Endothelial cell (in vitro differentiated cells): Measurements from ENCODE around the gene SIRT7. TPM values are rescaled to one million over a fixed set of nuclear protein-coding genes. Genes with fewer than 3 reads are reported as not detected.
"Not testable (repeated sequence)": the region's sequence is repeated elsewhere in the genome, so short reads cannot be mapped to it uniquely, and the experiment has no call there.

ENCODE experiments used
- DNase-seq: peaks from one replicate; pipeline ENCODE4 v3.0.0; 2021; ENCODE audit warnings: low spot score
- H3K27ac Mint-ChIP-seq: one replicate; pipeline ENCODE4 v1.8.0; 2021; ENCODE audit warnings: mixed read lengths, inconsistent platforms; ENCODE audit not compliant: unreplicated experiment
- H3K27me3 Mint-ChIP-seq: one replicate; pipeline ENCODE4 v1.8.0; 2021; ENCODE audit warnings: mild to moderate bottlenecking, moderate library complexity, mixed read lengths, inconsistent platforms; ENCODE audit not compliant: unreplicated experiment
- H3K36me3 Mint-ChIP-seq: one replicate; pipeline ENCODE4 v1.8.0; 2021; ENCODE audit warnings: mild to moderate bottlenecking, low read depth, mixed read lengths, inconsistent platforms; ENCODE audit not compliant: unreplicated experiment
- H3K4me1 Mint-ChIP-seq: one replicate; pipeline ENCODE4 v1.8.0; 2021; ENCODE audit warnings: mild to moderate bottlenecking, mixed read lengths, inconsistent platforms; ENCODE audit not compliant: unreplicated experiment
- H3K4me3 Mint-ChIP-seq: one replicate; pipeline ENCODE4 v1.8.0; 2021; ENCODE audit warnings: mild to moderate bottlenecking, mixed read lengths, inconsistent platforms; ENCODE audit not compliant: unreplicated experiment
- H3K9me3 Mint-ChIP-seq: one replicate; pipeline ENCODE4 v1.8.0; 2021; ENCODE audit warnings: mixed read lengths, inconsistent platforms; ENCODE audit not compliant: unreplicated experiment
- total RNA-seq: library from RNA; stranded (reverse); fragmentation: NEBNext Ultra II Directional; extraction: Animal tissue kit (Norgen Biotek cat#: 25700); gene quantifications from one replicate; pipeline ENCODE4 v1.2.1, GENCODE V29; 2021; ENCODE audit not compliant: unreplicated experiment
- TF ChIP-seq, protein P1 (sequence below): fragments of 200-600 bp; sonication (generic); IDR thresholded peaks from one replicate; pipeline ENCODE4 v1.5.0; 2021; ENCODE audit warnings: antibody characterized with exemption; ENCODE audit not compliant: unreplicated experiment

Gene SIRT7
- total RNA-seq, 1 donor from 2014 or later: 14.4 TPM

DNA sequence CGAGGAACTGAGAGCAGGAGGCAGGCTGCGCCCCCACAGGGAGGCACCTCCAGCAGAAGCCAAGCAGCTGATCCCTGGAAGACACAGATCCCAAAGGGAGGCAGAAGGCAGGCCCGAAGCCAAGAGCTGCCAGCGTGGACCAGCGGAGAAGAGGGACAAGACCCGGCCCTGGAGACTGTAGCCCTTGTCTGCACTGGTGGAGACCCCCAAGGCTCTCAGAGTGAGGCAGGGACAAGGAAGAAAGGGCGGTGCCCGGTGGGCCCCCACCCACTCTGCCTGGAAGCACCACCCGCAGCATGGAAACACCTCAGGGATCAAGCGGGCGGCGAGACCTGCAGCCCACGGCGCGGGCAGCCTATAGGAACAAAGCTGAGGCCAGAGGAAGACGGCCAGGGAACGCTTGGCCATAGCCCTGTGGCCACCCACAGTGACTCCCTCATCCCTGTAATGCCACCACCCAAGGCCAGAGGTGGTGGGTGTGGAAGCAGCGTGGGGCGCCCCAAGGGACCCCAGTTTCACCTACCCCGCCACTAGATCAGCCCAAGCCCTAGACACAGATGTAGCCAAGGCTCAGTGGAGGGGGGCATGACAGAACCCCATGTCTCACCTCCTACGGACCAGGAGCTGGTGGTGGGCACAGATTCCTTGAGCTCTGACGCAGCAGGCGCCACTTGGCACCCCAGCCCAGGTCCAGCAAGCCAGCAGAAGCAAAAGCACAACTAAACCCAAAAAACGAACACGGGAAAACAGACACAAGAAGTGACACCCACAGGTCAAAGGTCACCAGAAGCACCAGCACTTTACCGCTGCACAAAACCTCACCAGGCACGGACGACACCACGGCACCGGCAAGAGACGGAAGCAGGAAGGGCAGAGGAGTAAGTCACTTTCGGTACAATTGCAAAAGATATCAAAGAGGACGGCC lies 2.9 kb upstream of the SIRT7 start:
- no peak for DNase-seq
- TF ChIP-seq, protein P1, sequence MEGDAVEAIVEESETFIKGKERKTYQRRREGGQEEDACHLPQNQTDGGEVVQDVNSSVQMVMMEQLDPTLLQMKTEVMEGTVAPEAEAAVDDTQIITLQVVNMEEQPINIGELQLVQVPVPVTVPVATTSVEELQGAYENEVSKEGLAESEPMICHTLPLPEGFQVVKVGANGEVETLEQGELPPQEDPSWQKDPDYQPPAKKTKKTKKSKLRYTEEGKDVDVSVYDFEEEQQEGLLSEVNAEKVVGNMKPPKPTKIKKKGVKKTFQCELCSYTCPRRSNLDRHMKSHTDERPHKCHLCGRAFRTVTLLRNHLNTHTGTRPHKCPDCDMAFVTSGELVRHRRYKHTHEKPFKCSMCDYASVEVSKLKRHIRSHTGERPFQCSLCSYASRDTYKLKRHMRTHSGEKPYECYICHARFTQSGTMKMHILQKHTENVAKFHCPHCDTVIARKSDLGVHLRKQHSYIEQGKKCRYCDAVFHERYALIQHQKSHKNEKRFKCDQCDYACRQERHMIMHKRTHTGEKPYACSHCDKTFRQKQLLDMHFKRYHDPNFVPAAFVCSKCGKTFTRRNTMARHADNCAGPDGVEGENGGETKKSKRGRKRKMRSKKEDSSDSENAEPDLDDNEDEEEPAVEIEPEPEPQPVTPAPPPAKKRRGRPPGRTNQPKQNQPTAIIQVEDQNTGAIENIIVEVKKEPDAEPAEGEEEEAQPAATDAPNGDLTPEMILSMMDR: no peak
- H3K4me1 Mint-ChIP-seq: peaks cover 10% of the 10 kb centered on the region
- peaks cover 19% of the 10 kb centered on the region for H3K36me3 Mint-ChIP-seq
- no peaks in the 10 kb centered on the region for H3K9me3 Mint-ChIP-seq
- peak overlapping the region; percentile 16 for H3K4me3 Mint-ChIP-seq
- no peak overlapping the region for H3K27ac Mint-ChIP-seq
- peaks cover 18% of the 10 kb centered on the region for H3K27me3 Mint-ChIP-seq

DNA sequence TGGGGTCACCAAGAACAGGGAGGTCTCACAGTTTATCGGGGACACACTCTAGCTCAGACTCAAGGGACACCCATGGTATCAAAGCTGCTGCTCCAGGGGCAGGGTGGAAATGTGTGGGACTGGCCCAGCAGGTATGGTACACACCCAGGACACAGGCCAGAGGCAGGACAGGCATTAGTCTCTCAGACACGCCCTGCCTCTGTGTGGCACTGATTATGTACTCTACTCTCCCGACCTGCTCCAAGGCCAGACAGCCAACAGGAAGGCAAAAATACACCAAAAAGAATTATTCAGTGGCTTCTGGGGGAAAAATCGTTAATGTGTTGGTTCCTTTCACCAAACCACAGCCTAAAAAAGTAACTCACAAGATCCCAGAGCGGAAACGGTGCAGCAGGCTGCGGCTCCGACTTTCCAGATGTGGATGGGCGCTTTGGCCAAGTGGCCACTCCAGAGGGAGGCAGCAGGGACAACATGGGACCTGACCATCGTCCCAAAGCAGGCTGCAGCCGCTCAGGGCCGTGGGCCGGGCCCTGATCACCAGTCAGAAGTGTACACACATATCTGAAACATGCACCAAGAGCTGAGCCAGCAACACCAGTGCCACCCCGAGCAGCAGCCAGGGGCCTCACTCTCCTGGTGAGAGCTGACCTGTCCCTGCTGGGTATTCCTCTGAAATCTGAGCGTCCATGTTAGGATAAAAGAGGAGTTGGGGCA lies 1.0 kb upstream of the SIRT7 start:
- DNase-seq: no peak
- Mint-ChIP-seq H3K4me3 (peak overlapping the region; percentile 86), H3K27ac (no peak overlapping the region), H3K27me3 (peaks cover 15% of the 10 kb centered on the region), H3K9me3 (no peaks in the 10 kb centered on the region), H3K36me3 (peaks cover 22% of the 10 kb centered on the region), H3K4me1 (peaks cover 4% of the 10 kb centered on the region)
- TF ChIP-seq, protein P1: no peak

DNA sequence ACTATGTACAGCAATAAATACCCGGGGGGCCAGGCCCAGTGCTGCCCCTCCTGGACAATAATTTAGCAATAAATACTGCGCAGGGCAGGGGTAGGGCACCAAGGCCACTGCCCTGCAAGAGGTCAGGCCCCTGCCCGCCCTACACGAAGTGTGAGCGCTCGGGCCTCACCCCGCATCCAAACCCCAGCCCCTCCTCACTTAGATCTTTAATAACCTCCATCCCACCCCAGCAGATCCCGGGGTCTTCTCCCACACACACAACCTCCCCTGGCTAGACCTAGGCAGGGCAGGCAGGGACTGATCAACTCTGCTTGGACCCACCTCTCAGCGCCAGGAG lies 325 bp upstream of the SIRT7 start:
- not testable (repeated sequence) for H3K9me3 Mint-ChIP-seq, H3K4me1 Mint-ChIP-seq, DNase-seq
- H3K27ac Mint-ChIP-seq: peak overlapping the region; percentile 36
- peaks cover 18% of the 10 kb centered on the region for H3K27me3 Mint-ChIP-seq
- peaks cover 25% of the 10 kb centered on the region for H3K36me3 Mint-ChIP-seq
- peak overlapping the region; percentile 86 for H3K4me3 Mint-ChIP-seq

DNA sequence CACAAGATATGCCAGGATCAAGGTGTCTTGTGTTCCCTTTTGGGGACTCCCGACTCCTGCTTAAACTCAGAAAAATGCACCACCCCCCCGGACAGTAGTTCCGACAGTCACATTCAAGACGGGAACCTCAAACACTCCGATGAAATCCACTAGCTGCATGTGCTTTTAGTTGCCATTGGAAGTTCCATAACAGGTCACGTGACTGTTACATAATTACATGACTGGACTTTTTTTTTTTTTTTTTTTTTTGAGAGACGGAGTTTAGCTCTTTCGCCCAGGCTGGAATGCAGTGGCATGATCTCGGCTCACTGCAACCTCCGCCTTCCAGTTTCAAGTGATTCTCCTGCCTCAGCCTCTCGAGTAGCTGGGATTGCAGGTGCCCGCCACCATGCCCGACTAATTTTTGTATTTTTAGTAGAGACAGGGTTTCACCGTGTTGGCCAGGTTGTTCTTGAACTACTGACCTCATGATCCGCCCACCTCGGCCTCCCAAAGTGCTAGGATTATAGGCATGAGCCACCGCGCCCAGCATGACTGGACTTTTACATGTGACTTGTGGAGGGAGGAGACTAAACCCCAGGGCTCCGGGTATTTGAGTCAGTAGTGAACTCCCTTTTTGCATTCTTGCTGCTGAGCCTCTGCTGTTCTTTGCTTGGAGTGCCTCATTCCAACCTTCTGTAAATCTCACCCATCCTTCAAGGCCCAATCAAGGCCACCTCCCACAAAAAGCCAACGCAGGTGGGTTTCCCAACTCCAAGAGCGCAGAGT lies 1.6 kb downstream of the SIRT7 start:
- Mint-ChIP-seq H3K36me3 (peaks cover 30% of the 10 kb centered on the region), H3K27ac (no peak overlapping the region), H3K4me1 (peaks cover 4% of the 10 kb centered on the region), H3K4me3 (peak overlapping the region; percentile 76), H3K27me3 (peaks cover 23% of the 10 kb centered on the region), H3K9me3 (no peaks in the 10 kb centered on the region)
- TF ChIP-seq, protein P1: no peak
- no peak for DNase-seq

DNA sequence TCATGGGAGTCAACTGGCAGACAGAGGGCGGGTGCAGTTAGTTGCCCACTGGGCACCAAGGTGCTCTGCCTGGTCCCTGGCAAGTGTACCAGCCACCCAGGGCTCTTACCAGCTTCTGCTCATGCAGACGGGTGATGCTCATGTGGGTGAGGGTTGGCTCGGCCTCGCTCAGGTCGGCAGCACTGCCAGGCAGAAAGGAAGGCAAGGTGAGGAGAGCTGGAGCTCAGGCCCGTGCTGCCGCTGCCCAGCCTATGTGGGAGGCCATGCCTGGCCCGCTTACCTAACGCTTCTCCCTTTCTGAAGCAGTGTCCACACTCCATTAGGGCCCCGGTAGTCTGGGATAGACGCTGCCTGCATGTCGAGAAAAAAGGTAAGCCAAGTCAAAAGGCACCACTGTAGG lies 2.6 kb downstream of the SIRT7 start:
- Mint-ChIP-seq H3K4me1 (peaks cover 4% of the 10 kb centered on the region), H3K27ac (no peak overlapping the region), H3K9me3 (no peaks in the 10 kb centered on the region), H3K27me3 (peaks cover 25% of the 10 kb centered on the region), H3K4me3 (no peak overlapping the region), H3K36me3 (peaks cover 30% of the 10 kb centered on the region)
- no peak for DNase-seq
- TF ChIP-seq, protein P1: no peak
